ENCODE results near the gene EXOSC2.

EXOSC2 gene

GRCh38 chr9:130720762-130721161 is 27.2 kb downstream of the EXOSC2 start:
- DNase-seq (ENCODE audit: low read depth, low spot score): no peak
- no peaks in the 10 kb centered on the region for H3K9me3 ChIP-seq (ENCODE audit: insufficient read depth, low read length)
- no peak for TF ChIP-seq ZNF274 (IDR thresholded peaks at IDR 0.05; ENCODE audit: low read depth, low read length)
- no peak for TF ChIP-seq SUZ12 (IDR thresholded peaks at IDR 0.05; ENCODE audit: extremely low read depth, insufficient read depth, insufficient read length)
- TF ChIP-seq YY1 (IDR thresholded peaks at IDR 0.05; ENCODE audit: insufficient read depth, insufficient read length): no peak
- H3K4me1 ChIP-seq (ENCODE audit: insufficient read depth, insufficient read length): no peaks in the 10 kb centered on the region
- H3K4me3 ChIP-seq (ENCODE audit: insufficient read length, low read depth): no peak overlapping the region
- H3K9ac ChIP-seq (ENCODE audit: insufficient read length, low read depth): no peak overlapping the region
- H3K36me3 ChIP-seq (ENCODE audit: insufficient read depth, insufficient read length, low read length): no peaks in the 10 kb centered on the region
- H3K27me3 ChIP-seq (ENCODE audit: insufficient read depth, insufficient read length): no peaks in the 10 kb centered on the region

DNA sequence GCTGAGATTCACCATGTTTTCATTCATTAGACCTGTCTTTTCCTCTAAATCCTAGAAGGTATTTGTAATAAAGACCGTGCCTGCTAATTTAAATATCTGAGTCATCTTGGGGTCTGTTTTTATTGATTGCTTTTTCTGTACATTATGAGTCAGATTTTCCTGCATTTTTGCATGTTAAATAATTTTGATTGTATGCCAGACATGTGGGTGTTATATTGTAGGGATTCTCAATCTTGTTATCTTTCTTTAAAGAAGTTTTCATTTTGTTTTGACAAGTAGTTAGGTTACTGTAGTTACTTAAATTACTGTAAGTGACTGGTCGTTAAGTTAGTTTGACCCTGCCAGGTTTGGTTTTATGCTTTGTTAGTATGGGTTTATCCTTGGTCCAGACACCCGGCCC is 35.1 kb downstream of the EXOSC2 start:
- no peaks in the 10 kb centered on the region for H3K36me3 ChIP-seq (ENCODE audit: insufficient read depth, insufficient read length, low read length)
- no peaks in the 10 kb centered on the region for H3K4me1 ChIP-seq (ENCODE audit: insufficient read depth, insufficient read length)
- TF ChIP-seq SUZ12 (IDR thresholded peaks at IDR 0.05; ENCODE audit: extremely low read depth, insufficient read depth, insufficient read length) (no peak), YY1 (IDR thresholded peaks at IDR 0.05; ENCODE audit: insufficient read depth, insufficient read length) (no peak), ZNF274 (IDR thresholded peaks at IDR 0.05; ENCODE audit: low read depth, low read length) (no peak)
- H3K27me3 ChIP-seq (ENCODE audit: insufficient read depth, insufficient read length): no peaks in the 10 kb centered on the region
- no peak overlapping the region for H3K4me3 ChIP-seq (ENCODE audit: insufficient read length, low read depth)
- H3K9ac ChIP-seq (ENCODE audit: insufficient read length, low read depth): no peak overlapping the region
- DNase-seq (ENCODE audit: low read depth, low spot score): no peak
- no peaks in the 10 kb centered on the region for H3K9me3 ChIP-seq (ENCODE audit: insufficient read depth, low read length)

DNA sequence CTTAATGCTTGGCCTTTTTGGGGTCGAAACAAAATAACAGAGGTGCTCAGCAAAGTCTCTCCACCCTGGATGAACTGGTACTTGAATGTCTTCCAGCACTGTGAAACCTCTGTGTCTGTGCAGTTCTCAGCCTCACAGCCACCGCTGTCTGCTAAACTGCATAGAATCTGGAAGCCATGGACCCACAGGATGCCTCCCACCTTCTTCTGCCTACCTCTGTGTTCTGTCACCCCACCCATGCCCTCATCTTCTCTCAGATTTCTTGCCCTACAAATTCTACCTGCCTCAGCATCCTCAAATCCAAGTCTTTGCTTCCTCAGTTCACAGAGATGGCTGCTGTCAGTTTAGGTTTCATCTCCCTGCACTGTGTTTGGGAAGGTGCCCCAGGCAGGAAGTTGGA is 35.6 kb downstream of the EXOSC2 start:
- H3K27me3 ChIP-seq (ENCODE audit: insufficient read depth, insufficient read length): no peaks in the 10 kb centered on the region

GRCh38 chr9:130731355-130731754 is 37.8 kb downstream of the EXOSC2 start:
- H3K36me3 ChIP-seq (ENCODE audit: insufficient read depth, insufficient read length, low read length): no peaks in the 10 kb centered on the region
- H3K9me3 ChIP-seq (ENCODE audit: insufficient read depth, low read length): no peaks in the 10 kb centered on the region
- H3K4me3 ChIP-seq (ENCODE audit: insufficient read length, low read depth): no peak overlapping the region
- DNase-seq (ENCODE audit: low read depth, low spot score): no peak
- TF ChIP-seq ZNF274 (IDR thresholded peaks at IDR 0.05; ENCODE audit: low read depth, low read length) (no peak), SUZ12 (IDR thresholded peaks at IDR 0.05; ENCODE audit: extremely low read depth, insufficient read depth, insufficient read length) (no peak), YY1 (IDR thresholded peaks at IDR 0.05; ENCODE audit: insufficient read depth, insufficient read length) (no peak)
- H3K27me3 ChIP-seq (ENCODE audit: insufficient read depth, insufficient read length): no peaks in the 10 kb centered on the region
- H3K9ac ChIP-seq (ENCODE audit: insufficient read length, low read depth): no peak overlapping the region
- H3K4me1 ChIP-seq (ENCODE audit: insufficient read depth, insufficient read length): no peaks in the 10 kb centered on the region

More for the DNA sequence above, 35.6 kb downstream of the EXOSC2 start:
- no peak for TF ChIP-seq ZNF274 (IDR thresholded peaks at IDR 0.05; ENCODE audit: low read depth, low read length)
- no peak for TF ChIP-seq SUZ12 (IDR thresholded peaks at IDR 0.05; ENCODE audit: extremely low read depth, insufficient read depth, insufficient read length)
- TF ChIP-seq YY1 (IDR thresholded peaks at IDR 0.05; ENCODE audit: insufficient read depth, insufficient read length): no peak
- H3K9ac ChIP-seq (ENCODE audit: insufficient read length, low read depth): no peak overlapping the region
- no peaks in the 10 kb centered on the region for H3K4me1 ChIP-seq (ENCODE audit: insufficient read depth, insufficient read length)
- no peaks in the 10 kb centered on the region for H3K36me3 ChIP-seq (ENCODE audit: insufficient read depth, insufficient read length, low read length)
- no peaks in the 10 kb centered on the region for H3K9me3 ChIP-seq (ENCODE audit: insufficient read depth, low read length)
- DNase-seq (ENCODE audit: low read depth, low spot score): no peak
- no peak overlapping the region for H3K4me3 ChIP-seq (ENCODE audit: insufficient read length, low read depth)

DNA sequence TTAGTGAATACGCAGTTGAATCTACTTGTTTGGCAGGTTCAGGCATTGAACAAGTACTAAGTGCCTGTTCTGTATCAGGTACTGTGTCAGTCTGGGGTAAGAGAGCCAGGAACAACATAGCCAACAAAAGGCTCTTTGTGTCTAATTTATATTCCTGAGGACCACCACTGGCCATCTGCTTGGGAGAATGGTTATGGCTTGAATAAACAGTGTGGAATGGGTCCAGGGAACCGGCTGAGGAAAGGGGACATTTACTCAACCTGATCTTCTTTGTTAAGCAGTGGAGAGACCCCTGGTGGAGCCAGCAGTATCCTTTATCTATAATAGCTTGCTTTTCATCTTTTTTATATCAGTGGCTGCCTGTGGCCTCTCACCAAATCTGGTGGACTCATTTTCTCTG is 38.6 kb downstream of the EXOSC2 start:
- Histone ChIP-seq H3K9me3 (ENCODE audit: insufficient read depth, low read length) (no peaks in the 10 kb centered on the region), H3K4me1 (ENCODE audit: insufficient read depth, insufficient read length) (no peaks in the 10 kb centered on the region), H3K9ac (ENCODE audit: insufficient read length, low read depth) (no peak overlapping the region), H3K4me3 (ENCODE audit: insufficient read length, low read depth) (no peak overlapping the region), H3K36me3 (ENCODE audit: insufficient read depth, insufficient read length, low read length) (no peaks in the 10 kb centered on the region), H3K27me3 (ENCODE audit: insufficient read depth, insufficient read length) (no peaks in the 10 kb centered on the region)
- DNase-seq (ENCODE audit: low read depth, low spot score): no peak
- TF ChIP-seq YY1 (IDR thresholded peaks at IDR 0.05; ENCODE audit: insufficient read depth, insufficient read length) (no peak), SUZ12 (IDR thresholded peaks at IDR 0.05; ENCODE audit: extremely low read depth, insufficient read depth, insufficient read length) (no peak), ZNF274 (IDR thresholded peaks at IDR 0.05; ENCODE audit: low read depth, low read length) (no peak)

- no peak for DNase-seq (ENCODE audit: low read depth, low spot score)
Measured at GRCh38 chr9:130732793-130733221, 39.2 kb downstream of the EXOSC2 start.

GRCh38 chr9:130735566-130735965 is 42.0 kb downstream of the EXOSC2 start:
- TF ChIP-seq YY1 (IDR thresholded peaks at IDR 0.05; ENCODE audit: insufficient read depth, insufficient read length) (no peak), ZNF274 (IDR thresholded peaks at IDR 0.05; ENCODE audit: low read depth, low read length) (no peak), SUZ12 (IDR thresholded peaks at IDR 0.05; ENCODE audit: extremely low read depth, insufficient read depth, insufficient read length) (no peak)
- no peaks in the 10 kb centered on the region for H3K27me3 ChIP-seq (ENCODE audit: insufficient read depth, insufficient read length)
- H3K9ac ChIP-seq (ENCODE audit: insufficient read length, low read depth): no peak overlapping the region
- no peaks in the 10 kb centered on the region for H3K36me3 ChIP-seq (ENCODE audit: insufficient read depth, insufficient read length, low read length)
- no peaks in the 10 kb centered on the region for H3K4me1 ChIP-seq (ENCODE audit: insufficient read depth, insufficient read length)
- no peaks in the 10 kb centered on the region for H3K9me3 ChIP-seq (ENCODE audit: insufficient read depth, low read length)
- H3K4me3 ChIP-seq (ENCODE audit: insufficient read length, low read depth): no peak overlapping the region
- no peak for DNase-seq (ENCODE audit: low read depth, low spot score)

More at GRCh38 chr9:130732793-130733221, 39.2 kb downstream of the EXOSC2 start:
- no peaks in the 10 kb centered on the region for H3K27me3 ChIP-seq (ENCODE audit: insufficient read depth, insufficient read length)
- H3K4me1 ChIP-seq (ENCODE audit: insufficient read depth, insufficient read length): no peaks in the 10 kb centered on the region
- no peak overlapping the region for H3K9ac ChIP-seq (ENCODE audit: insufficient read length, low read depth)
- H3K36me3 ChIP-seq (ENCODE audit: insufficient read depth, insufficient read length, low read length): no peaks in the 10 kb centered on the region
- H3K9me3 ChIP-seq (ENCODE audit: insufficient read depth, low read length): no peaks in the 10 kb centered on the region
- TF ChIP-seq ZNF274 (IDR thresholded peaks at IDR 0.05; ENCODE audit: low read depth, low read length): no peak
- no peak for TF ChIP-seq SUZ12 (IDR thresholded peaks at IDR 0.05; ENCODE audit: extremely low read depth, insufficient read depth, insufficient read length)
- TF ChIP-seq YY1 (IDR thresholded peaks at IDR 0.05; ENCODE audit: insufficient read depth, insufficient read length): no peak
- no peak overlapping the region for H3K4me3 ChIP-seq (ENCODE audit: insufficient read length, low read depth)

Data from NT2/D1 (cell line).